OCI-M2 (cell line): ENCODE results near the gene MUC5B.
"Not testable (repeated sequence)": the region's sequence is repeated elsewhere in the genome, so short reads cannot be mapped to it uniquely, and the experiment has no call there.

Experiments used
- DNase-seq: peaks from one replicate; lab custom pipeline; 2025; ENCODE audit not compliant: unreplicated experiment; lab: John Stamatoyannopoulos, UW

Gene MUC5B

DNA sequence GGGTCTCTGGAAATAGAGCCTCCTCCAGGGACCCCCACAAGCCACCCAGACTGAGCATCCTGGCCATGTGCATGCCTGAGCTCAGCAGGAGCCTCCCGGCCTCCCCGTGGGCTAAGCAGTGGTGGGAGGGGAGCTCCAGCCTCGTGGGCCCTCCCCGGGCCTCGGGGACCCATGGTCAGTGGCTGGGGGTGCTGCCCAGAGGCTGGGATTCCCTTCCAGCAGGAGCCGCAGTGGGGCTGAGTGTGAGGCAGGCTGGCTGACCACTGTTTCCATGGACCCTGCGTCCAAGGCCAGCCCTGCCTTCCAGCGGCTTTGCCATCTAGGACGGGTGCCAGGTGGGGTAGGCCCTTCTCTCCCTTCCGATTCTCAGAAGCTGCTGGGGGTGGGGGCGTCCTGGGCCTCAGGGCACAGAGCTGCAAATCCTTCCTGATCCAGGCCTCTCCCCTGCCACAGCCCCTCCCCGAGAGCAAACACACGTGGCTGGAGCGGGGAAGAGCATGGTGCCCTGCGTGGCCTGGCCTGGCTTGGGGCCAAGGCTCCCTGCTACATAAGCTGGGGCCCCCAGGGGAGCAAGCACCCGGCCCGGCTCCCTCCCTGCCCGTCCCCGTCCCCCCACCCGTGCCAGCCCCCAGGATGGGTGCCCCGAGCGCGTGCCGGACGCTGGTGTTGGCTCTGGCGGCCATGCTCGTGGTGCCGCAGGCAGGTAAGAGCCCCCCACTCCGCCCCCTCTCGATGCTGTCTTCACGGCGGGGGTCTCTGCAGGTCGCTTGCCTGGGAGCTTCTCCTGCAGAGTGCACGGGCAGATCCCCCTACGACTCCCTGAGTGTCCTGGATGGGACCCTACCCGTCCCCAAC, at the start of gene MUC5B:
Gene MUC5B (plus strand): TSS at position 576 of the 855 bp plus-strand sequence. CDS start 58 bp downstream, at position 634.
- DNase-seq: no peak

GRCh38 chr11:1173396-1173795, 49.5 kb upstream of the MUC5B start:
- not testable (repeated sequence) for DNase-seq

- no peak for DNase-seq
These were observed 48.2 kb upstream of the MUC5B start for GRCh38 chr11:1174441-1175370.

DNA sequence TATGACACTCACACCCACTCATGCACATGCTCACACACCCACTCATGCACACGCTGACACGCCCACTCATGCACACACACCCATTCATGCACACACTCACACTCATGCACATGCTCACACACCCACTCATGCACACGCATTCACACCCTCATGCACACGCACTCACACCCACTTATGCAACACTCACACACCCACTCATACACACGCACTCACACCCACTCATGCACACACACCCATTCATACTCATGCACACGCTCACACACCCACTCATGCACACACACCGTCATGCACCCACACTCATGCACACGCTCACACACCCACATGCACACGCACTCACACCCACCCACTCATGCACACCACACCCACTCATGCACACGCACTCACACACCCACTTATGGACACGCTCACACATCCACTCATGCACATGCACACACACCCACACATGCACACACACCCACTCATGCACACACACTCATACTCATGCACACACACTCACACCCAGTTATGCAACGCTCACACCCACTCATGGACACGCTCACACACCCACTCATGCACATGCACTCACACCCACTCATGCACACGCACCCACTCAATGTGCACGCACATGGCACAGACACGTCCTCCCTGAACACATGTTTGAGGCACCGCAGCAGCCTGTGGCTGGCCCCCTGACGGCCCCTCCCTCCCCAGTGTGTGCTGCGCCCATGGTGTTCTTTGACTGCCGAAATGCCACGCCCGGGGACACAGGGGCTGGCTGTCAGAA, 47.2 kb upstream of the MUC5B start:
- no peak for DNase-seq

- DNase-seq: no peak
These were observed 46.4 kb upstream of the MUC5B start for GRCh38 chr11:1176224-1177019.

DNA sequence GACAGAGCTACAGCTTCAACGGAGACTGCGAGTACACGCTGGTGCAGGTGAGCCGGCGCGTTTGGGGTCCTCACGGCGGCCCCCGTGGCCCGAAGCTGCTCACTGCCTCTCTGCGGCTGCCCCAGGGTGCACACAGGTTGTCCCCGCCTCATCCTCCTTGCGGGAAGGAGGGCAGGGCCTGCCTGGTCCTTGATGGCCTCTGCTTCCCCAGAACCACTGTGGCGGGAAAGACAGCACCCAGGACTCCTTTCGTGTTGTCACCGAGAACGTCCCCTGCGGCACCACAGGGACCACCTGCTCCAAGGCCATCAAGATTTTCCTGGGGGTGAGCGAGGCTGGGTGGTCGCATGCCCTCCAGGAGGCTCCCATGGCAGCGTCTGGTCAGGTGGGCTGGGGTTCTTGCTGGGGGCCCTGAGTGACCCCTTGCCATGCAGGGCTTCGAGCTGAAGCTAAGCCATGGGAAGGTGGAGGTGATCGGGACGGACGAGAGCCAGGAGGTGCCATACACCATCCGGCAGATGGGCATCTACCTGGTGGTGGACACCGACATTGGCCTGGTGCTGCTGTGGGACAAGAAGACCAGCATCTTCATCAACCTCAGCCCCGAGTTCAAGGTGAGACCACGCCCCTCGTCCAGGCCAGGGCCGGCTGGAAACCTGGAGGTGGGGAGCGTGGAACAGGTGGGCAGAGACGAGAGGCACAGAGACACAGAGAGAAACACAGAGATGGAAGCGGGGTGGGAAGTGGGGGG, 45.7 kb upstream of the MUC5B start:
- no peak for DNase-seq

- no peak for DNase-seq
These were observed 45.1 kb upstream of the MUC5B start for GRCh38 chr11:1177771-1178090.

DNA sequence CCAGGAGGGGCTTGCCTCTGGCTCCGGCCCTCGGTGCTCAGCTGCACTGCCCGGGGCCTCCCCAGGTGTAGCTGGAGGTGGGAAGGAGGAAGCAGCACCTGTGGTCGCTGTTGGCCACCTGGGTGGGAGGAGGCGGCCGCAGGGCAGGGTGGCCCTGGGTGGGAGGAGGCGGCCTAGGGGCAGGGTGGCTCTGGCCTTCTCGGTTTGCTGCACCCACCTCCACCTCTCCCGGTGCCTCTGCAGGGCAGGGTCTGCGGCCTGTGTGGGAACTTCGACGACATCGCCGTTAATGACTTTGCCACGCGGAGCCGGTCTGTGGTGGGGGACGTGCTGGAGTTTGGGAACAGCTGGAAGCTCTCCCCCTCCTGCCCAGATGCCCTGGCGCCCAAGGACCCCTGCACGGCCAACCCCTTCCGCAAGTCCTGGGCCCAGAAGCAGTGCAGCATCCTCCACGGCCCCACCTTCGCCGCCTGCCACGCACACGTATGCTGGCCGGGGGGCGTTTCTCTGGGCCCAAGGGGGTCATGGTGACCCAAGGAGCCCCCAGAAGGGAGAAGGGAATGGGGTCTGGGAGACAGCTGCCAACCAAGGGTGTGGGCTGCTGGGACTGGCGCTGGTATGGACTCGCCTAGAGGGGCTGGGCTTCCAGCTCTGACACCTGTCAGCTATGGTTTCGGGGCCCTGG, 44.5 kb upstream of the MUC5B start:
- no peak for DNase-seq

GRCh38 chr11:1178906-1179305, 44.0 kb upstream of the MUC5B start:
- DNase-seq: no peak

GRCh38 chr11:1179641-1180040, 43.2 kb upstream of the MUC5B start:
- no peak for DNase-seq

DNA sequence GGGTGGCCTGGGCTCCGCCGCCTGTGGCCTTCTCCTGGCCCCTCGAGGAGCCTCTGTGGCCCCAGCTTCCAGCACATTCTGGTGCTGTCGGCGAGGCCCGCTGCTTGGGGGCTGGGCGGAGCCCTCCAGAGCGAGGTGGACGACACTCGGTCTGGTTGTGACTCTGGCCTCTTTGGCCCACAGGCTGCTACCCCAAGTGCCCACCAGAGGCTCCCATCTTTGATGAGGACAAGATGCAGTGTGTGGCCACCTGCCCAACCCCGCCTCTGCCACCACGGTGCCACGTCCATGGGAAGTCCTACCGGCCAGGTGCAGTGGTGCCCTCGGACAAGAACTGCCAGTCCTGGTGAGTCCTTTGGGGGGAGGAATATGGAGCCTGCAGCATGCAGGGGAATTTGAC, 42.7 kb upstream of the MUC5B start:
- no peak for DNase-seq

DNA sequence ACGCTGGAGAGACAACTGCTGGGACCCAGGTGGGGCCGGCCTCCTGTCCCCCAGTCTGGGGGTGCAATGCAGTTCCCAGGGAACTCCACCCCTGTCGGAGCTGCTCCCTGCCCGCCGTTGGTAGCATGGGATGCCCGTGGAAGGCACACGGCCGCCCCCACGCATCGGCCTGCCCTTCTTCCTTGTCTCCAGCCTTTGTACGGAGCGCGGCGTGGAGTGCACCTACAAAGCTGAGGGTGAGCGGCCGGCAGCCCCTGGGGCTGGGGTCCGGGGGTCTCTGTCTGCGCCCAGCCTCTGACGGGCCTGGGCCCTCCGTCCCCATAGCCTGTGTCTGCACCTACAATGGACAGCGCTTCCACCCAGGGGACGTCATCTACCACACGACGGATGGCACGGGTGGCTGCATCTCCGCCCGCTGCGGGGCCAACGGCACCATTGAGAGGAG, 41.9 kb upstream of the MUC5B start:
- DNase-seq: no peak

GRCh38 chr11:1181420-1181819, 41.4 kb upstream of the MUC5B start:
- DNase-seq: no peak

DNA sequence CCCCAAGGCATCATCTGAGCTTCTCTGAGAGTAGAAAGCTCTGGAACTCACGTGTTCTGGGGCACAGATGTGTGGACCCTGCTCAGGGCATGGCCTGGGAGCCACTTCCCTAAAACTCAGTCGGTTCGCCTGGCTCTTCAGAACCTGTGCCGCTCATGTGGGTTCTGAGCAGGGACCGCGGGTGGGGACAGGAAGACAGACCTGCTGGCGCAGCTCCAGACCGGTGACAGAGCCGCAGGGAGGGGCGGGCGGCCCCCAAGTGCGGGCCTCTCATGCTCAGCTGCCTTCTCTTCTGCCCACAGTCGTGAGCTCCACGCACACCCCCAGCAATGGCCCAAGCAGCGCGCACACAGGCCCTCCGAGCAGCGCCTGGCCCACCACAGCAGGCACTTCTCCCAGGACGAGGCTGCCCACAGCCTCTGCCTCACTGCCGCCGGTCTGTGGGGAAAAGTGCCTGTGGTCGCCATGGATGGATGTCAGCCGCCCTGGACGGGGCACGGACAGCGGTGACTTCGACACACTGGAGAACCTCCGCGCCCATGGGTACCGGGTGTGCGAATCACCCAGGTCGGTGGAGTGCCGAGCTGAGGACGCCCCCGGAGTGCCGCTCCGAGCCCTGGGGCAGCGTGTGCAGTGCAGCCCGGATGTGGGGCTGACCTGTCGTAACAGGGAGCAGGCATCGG, 40.9 kb upstream of the MUC5B start:
- no peak for DNase-seq

- DNase-seq: not testable (repeated sequence)
These were observed 38.7 kb upstream of the MUC5B start for GRCh38 chr11:1184139-1184538.

GRCh38 chr11:1188451-1189130, 34.3 kb upstream of the MUC5B start:
- DNase-seq: not testable (repeated sequence)

DNA sequence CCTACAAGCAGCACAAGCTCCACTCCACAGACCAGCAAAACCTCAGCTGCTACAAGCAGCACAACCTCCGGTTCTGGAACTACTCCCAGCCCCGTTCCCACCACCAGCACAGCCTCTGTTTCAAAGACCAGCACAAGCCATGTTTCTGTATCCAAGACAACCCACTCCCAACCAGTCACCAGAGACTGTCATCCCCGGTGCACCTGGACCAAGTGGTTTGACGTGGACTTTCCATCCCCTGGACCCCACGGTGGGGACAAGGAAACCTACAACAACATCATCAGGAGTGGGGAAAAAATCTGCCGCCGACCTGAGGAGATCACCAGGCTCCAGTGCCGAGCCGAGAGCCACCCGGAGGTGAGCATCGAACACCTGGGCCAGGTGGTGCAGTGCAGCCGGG, 33.0 kb upstream of the MUC5B start:
- DNase-seq: not testable (repeated sequence)
